Activated CD8-positive, alpha-beta T cell treated with anti-CD3 and anti-CD28 coated beads for 36 hours (primary cell): ENCODE results near the gene BNC2. TPM values are rescaled to one million over a fixed set of nuclear protein-coding genes. Genes with fewer than 3 reads are reported as not detected.

Source experiments
- ATAC-seq: fragments of 200-7000 bp; cut with Tn5 transposase; one replicate; pipeline ENCODE4 v1.10.0; 2021; ENCODE audit warnings: mild to moderate bottlenecking, moderate library complexity
- CTCF ChIA-PET: fragments of 350-600 bp; sonication (Branson Sonifier 250); formaldehyde crosslinking; loops from one replicate; lab custom pipeline; 2021; ENCODE audit warnings: antibody characterized with exemption; lab: Charles Lee
- POLR2A ChIA-PET: fragments of 350-600 bp; sonication (Branson Sonifier 250); formaldehyde crosslinking; loops from one replicate; lab custom pipeline; 2021; ENCODE audit warnings: antibody characterized with exemption; lab: Charles Lee
- DNase-seq: peaks from one replicate; pipeline ENCODE4 v3.0.0-alpha.2; 2020
- H3K27ac Mint-ChIP-seq: one replicate; pipeline ENCODE4 v1.8.0; 2021; ENCODE audit warnings: mild to moderate bottlenecking, mixed read lengths
- H3K27me3 Mint-ChIP-seq: one replicate; pipeline ENCODE4 v1.8.0; 2021; ENCODE audit warnings: mixed read lengths
- H3K36me3 Mint-ChIP-seq: one replicate; pipeline ENCODE4 v1.8.0; 2021; ENCODE audit warnings: low read depth, mixed read lengths
- H3K4me1 Mint-ChIP-seq: one replicate; pipeline ENCODE4 v1.8.0; 2021; ENCODE audit warnings: low read depth, mixed read lengths
- H3K4me3 Mint-ChIP-seq: one replicate; pipeline ENCODE4 v1.8.0; 2021; ENCODE audit warnings: mild to moderate bottlenecking, moderate library complexity, mixed read lengths
- H3K9me3 Mint-ChIP-seq: one replicate; pipeline ENCODE4 v1.8.0; 2021; ENCODE audit warnings: mixed read lengths
- CTCF ChIP-seq: fragments of 200-600 bp; IDR thresholded peaks from one replicate; pipeline ENCODE4 v1.8.0; 2022; ENCODE audit warnings: antibody characterized with exemption, mild to moderate bottlenecking
- intact Hi-C: fragments of 100-400 bp; cut with micrococcal nuclease; formaldehyde crosslinking; loops from one replicate; pipeline ENCODE4 v1.10.0; 2022
- total RNA-seq, 2 experiments: library from RNA; stranded (reverse); gene quantifications; one replicate each; pipeline ENCODE4 v1.2.3, GENCODE V29; 2021

The BNC2 gene
- total RNA-seq, 2 experiments from 2014 or later = not detected

DNA sequence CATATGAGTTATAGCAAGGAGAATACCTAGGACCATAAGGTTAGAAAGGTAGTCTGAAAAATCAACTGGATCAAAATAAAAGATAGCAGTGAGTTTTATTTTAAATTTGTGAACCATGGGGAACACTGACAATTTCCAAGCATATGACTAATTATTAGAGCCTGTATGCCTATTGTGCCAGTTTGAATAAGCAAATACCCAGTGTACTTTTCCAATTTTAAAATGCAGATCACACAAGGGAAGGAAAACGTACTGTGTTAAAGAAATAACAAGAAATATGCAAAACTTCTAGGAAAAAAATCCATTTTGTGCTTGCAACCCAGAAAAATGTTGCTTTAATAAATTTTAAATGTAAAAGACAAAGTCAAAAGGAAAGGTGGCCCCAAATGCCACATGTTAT, 257.4 kb downstream of the BNC2 start:
- no peak for TF ChIP-seq CTCF
- no peaks in the 10 kb centered on the region for H3K36me3 Mint-ChIP-seq
- CTCF ChIA-PET = no interaction called here
- H3K4me3 Mint-ChIP-seq = no peak overlapping the region
- intact Hi-C loops = no loop called here
- H3K27me3 Mint-ChIP-seq = no peaks in the 10 kb centered on the region
- no peak for ATAC-seq
- H3K27ac Mint-ChIP-seq = no peak overlapping the region
- no peak for DNase-seq
- POLR2A ChIA-PET = no interaction called here
- no peaks in the 10 kb centered on the region for H3K4me1 Mint-ChIP-seq
- no peaks in the 10 kb centered on the region for H3K9me3 Mint-ChIP-seq

GRCh38 chr9:16612627-16613026, 257.8 kb downstream of the BNC2 start:
- Mint-ChIP-seq H3K9me3 (no peaks in the 10 kb centered on the region), H3K36me3 (no peaks in the 10 kb centered on the region), H3K4me1 (no peaks in the 10 kb centered on the region), H3K4me3 (no peak overlapping the region), H3K27ac (no peak overlapping the region), H3K27me3 (no peaks in the 10 kb centered on the region)
- ATAC-seq (no peak), DNase-seq (no peak)
- no peak for TF ChIP-seq CTCF
- CTCF ChIA-PET = no interaction called here
- POLR2A ChIA-PET = no interaction called here
- intact Hi-C loops = no loop called here

DNA sequence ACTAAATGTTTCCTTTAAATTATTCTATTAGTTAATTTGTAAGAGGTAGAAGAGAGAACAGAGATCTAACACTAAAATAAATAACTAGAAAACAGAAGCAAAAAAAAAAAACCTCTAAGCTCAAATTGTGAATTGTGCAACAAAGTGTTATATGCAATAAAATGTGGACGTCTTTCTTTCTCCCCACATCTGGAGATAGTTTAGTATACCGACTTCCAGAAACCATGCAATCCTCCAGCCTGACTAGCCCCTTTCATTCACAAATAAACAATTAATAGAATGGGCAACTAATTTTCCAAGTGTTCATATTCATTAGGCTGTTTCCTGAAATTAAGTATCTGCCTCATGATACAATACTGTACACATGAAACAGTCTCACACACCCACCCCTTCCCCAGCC, 258.5 kb downstream of the BNC2 start:
- intact Hi-C loops = no loop called here
- no peaks in the 10 kb centered on the region for H3K4me1 Mint-ChIP-seq
- POLR2A ChIA-PET = no interaction called here
- no peak overlapping the region for H3K27ac Mint-ChIP-seq
- CTCF ChIA-PET = interaction anchor here (1.1 kb wide), 1 partner anchor 8 kb away, joined by 4 read pairs; no protein-coding TSS in a partner anchor
- no peak for DNase-seq
- ATAC-seq = no peak
- no peaks in the 10 kb centered on the region for H3K9me3 Mint-ChIP-seq
- H3K27me3 Mint-ChIP-seq = no peaks in the 10 kb centered on the region
- H3K4me3 Mint-ChIP-seq = no peak overlapping the region
- H3K36me3 Mint-ChIP-seq = no peaks in the 10 kb centered on the region
- no peak for TF ChIP-seq CTCF

DNA sequence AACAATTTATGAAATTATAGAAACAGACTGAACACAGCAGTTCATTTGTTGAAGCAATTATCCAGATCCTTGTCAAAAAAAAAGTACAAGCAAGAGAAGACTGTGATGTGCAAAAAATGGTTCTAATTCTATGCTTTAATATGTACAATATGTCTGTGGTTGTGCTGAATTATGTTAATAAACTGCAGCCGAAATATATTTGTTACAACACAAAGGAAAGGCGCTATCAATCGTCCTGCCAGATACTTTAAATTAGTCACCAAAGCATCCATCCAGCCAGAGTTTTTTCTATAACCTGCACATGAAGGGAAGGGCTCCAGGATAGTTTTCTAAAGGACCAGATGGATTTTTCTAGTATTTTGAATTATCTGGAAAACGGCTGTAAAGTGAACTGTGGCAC, 259.5 kb downstream of the BNC2 start:
- CTCF ChIA-PET = interaction anchor here (1.1 kb wide), 1 partner anchor 9 kb away, joined by 4 read pairs; no protein-coding TSS in a partner anchor
- H3K4me3 Mint-ChIP-seq = no peak overlapping the region
- ATAC-seq = no peak
- intact Hi-C loops = no loop called here
- H3K36me3 Mint-ChIP-seq = no peaks in the 10 kb centered on the region
- no peak overlapping the region for H3K27ac Mint-ChIP-seq
- H3K4me1 Mint-ChIP-seq = no peaks in the 10 kb centered on the region
- DNase-seq = no peak
- H3K9me3 Mint-ChIP-seq = no peaks in the 10 kb centered on the region
- no peak for TF ChIP-seq CTCF
- H3K27me3 Mint-ChIP-seq = no peaks in the 10 kb centered on the region
- POLR2A ChIA-PET = no interaction called here

DNA sequence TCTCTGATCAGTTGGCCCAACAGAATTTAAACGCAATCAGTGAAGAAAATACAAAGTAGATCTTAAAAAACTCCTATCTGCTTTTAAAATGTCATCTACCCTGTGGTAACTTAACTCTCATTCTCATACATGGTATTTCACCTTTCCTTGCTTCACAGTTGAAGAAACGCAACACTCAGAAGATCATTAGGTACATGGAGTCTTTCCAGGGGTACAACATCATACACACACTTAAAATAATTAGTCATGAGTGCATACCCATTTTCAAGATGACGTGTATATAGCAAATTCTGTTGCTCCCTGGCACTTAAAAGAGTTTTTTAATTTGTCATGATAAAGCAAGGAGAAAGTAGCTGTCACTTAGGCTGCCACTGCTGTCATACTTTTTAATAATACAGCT, 259.9 kb downstream of the BNC2 start:
- Mint-ChIP-seq H3K9me3 (no peaks in the 10 kb centered on the region), H3K27me3 (no peaks in the 10 kb centered on the region), H3K4me1 (no peaks in the 10 kb centered on the region), H3K36me3 (no peaks in the 10 kb centered on the region), H3K4me3 (no peak overlapping the region), H3K27ac (no peak overlapping the region)
- intact Hi-C loops = no loop called here
- TF ChIP-seq CTCF = no peak
- CTCF ChIA-PET = no interaction called here
- ATAC-seq (no peak), DNase-seq (no peak)
- POLR2A ChIA-PET = no interaction called here
